Astrocyte of the cerebellum (primary cell): ENCODE measurements around the gene F2RL2.
A peak's percentile ranks its signal among the peaks of the same experiment; 100 is the strongest.

Experiments used
- DNase-seq: peaks from one replicate; pipeline ENCODE4 v3.0.0-alpha.2; 2011; ENCODE audit warnings: low read depth
- H3K4me3 ChIP-seq: 2 replicates; pipeline ENCODE4 v1.5.1; 2011; ENCODE audit warnings: mild to moderate bottlenecking, low read depth, low read length, moderate library complexity
- CTCF ChIP-seq: IDR thresholded peaks from 2 replicates; pipeline ENCODE4 v1.5.1; 2012; ENCODE audit warnings: low read length, low read depth, moderate library complexity, mild to moderate bottlenecking; ENCODE audit errors: missing control alignments
- in situ Hi-C: cut with HindIII; loops from 2 replicates; pipeline ENCODE4 v1.10.0; 2017; ENCODE audit warnings: low sequenced_read_pairs

F2RL2 gene

GRCh38 chr5:76622973-76623596 is at the start of gene F2RL2:
Gene F2RL2, minus strand, starts transcription at chr5:76623403. Its CDS starts 173 bp downstream, at chr5:76623230.
- no peak for DNase-seq
- in situ Hi-C loops, result no loop called here
- peak within 1 kb of the TSS; percentile 11 for H3K4me3 ChIP-seq

GRCh38 chr5:76672242-76672641 is 49.0 kb upstream of the F2RL2 start:
- DNase-seq, result no peak
- in situ Hi-C loops, result no loop called here
- TF ChIP-seq CTCF, result no peak
- H3K4me3 ChIP-seq, result no peak overlapping the region

More at GRCh38 chr5:76622973-76623596, at the start of gene F2RL2:
- no peak for TF ChIP-seq CTCF

- no peak for TF ChIP-seq CTCF
- in situ Hi-C loops, result no loop called here
- DNase-seq, result no peak
- H3K4me3 ChIP-seq, result no peak overlapping the region
Measured at GRCh38 chr5:76670508-76670907, 47.3 kb upstream of the F2RL2 start.

GRCh38 chr5:76669245-76669644 is 46.0 kb upstream of the F2RL2 start:
- in situ Hi-C loops, result no loop called here
- DNase-seq, result no peak
- no peak for TF ChIP-seq CTCF
- no peak overlapping the region for H3K4me3 ChIP-seq

- no peak for DNase-seq
- H3K4me3 ChIP-seq, result no peak overlapping the region
- no peak for TF ChIP-seq CTCF
- in situ Hi-C loops, result no loop called here
Measured at GRCh38 chr5:76667495-76667894, 44.3 kb upstream of the F2RL2 start.

GRCh38 chr5:76664079-76664478 is 40.9 kb upstream of the F2RL2 start:
- H3K4me3 ChIP-seq, result no peak overlapping the region
- no peak for TF ChIP-seq CTCF
- in situ Hi-C loops, result no loop called here
- no peak for DNase-seq
